ENCODE results near the gene HDLBP.
A peak's percentile ranks its signal among the peaks of the same experiment; 100 is the strongest.

Gene HDLBP

DNA sequence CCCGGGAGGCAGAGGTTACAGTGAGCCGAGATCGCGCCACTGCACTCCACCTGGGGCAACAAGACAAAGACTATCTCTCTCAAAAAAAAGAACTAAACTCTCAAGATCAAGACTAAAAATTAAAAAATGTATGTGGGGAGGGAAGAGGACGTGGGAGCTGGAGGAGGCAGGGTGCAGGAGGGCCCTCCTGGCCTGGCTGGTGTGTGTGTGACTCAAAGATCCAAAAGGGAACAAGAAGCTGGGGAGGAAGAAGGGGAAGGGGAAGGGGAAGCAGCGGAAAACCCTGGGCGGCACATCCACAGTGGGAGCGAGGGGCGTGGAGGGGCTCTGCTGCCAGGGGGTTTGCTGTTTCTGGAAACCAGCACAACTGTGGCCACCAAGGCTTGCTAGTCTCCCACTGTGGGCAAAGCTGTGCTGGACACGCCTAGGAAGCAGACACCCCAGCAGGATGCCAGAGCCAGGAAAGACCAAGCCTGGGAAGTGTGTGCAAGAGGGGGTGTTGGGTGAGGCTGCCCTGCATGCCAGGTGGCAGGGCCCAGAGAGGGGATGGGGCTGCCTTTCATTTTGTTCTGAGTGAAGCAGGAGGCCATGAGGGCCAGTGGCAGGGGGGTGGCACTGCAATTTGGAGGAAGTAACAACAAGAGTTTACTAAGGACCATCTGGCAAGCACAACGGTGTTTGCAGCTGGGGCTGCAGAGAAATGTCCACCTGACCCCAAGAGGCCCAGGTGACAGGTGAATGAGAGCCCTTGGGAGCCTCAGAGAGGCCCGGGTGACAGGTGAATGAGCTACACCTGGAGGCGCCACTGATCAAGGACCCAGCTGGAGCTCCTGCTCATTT lies 82.5 kb downstream of the HDLBP start:
- DNase-seq (ENCODE audit: insufficient read length) (no peak), FAIRE-seq (no peak)
- no peak for TF ChIP-seq POLR2A (IDR thresholded peaks at IDR 0.05; ENCODE audit: low read depth, low read length)
- no peak for TF ChIP-seq TAF1 (IDR thresholded peaks at IDR 0.05; ENCODE audit: borderline replicate concordance, low read depth, low read length)
- no peak for TF ChIP-seq POLR2AphosphoS5 (IDR thresholded peaks at IDR 0.05; ENCODE audit: low read depth, low read length)

DNA sequence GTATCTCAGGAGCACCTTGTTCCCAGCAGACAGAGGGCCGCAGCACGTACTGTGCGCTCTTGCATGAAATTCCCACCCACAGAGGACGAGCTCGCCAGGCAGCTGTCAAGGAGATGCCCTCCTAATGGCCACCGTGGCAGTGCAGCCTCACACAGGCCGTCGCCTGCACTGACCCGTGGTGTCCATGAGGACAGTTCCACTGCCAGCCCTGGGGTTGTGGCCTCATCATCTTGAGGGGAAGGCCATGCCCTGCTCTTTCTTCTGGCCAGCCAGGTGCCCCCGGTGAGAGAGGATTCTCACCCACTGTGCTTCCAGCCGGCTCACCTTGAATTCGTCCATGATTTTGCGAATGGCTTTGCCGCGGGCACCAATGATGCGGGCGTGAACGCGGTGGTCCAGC lies 85.0 kb downstream of the HDLBP start:
- TF ChIP-seq TAF1 (IDR thresholded peaks at IDR 0.05; ENCODE audit: borderline replicate concordance, low read depth, low read length) (no peak), POLR2A (IDR thresholded peaks at IDR 0.05; ENCODE audit: low read depth, low read length) (no peak), POLR2AphosphoS5 (IDR thresholded peaks at IDR 0.05; ENCODE audit: low read depth, low read length) (no peak)
- no peak for DNase-seq (ENCODE audit: insufficient read length)
- FAIRE-seq, result no peak

DNA sequence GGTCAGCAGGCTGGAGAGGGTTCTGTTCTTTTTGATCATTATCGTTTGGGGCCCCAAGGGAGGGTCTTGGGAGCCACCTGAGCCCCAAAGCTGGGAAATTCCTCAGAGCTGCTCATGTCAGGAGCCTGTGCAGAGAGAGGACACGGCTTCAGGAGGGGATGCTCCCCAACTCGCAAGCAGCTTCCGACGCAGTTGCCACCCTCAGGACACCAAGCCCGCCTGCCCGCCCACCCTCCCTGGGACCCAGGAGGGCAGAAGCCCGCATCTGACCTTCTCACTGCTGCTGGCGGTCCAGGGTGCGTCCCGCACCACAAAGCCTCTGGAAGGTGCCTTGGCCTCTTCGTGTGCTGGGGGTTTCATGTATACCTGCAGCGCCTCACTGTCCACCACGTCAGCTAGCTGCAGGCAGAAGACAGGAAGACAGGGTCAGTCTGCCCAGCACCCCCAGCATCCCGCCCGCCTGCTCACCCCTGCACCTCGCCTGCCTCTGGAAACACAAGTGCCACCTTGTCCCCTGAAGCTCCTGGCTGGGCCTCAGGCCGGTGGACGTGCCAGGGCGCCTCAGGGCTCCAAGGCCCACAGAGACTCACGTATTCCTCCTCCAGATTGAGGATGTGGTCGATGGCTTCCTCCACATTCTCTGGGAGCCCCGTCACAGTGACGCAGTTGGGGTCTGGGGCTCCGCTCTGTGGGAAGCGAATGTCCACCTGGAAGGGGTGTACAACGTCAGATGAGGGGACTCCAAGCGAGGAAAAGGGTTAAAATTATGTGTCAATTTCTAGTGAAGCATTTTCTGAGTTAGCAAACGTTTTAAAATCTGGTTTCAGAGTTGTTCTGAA lies 85.7 kb downstream of the HDLBP start:
- DNase-seq (ENCODE audit: insufficient read length) (no peak), FAIRE-seq (no peak)
- TF ChIP-seq POLR2A (IDR thresholded peaks at IDR 0.05; ENCODE audit: low read depth, low read length), result no peak
- TF ChIP-seq TAF1 (IDR thresholded peaks at IDR 0.05; ENCODE audit: borderline replicate concordance, low read depth, low read length), result no peak
- no peak for TF ChIP-seq POLR2AphosphoS5 (IDR thresholded peaks at IDR 0.05; ENCODE audit: low read depth, low read length)

DNA sequence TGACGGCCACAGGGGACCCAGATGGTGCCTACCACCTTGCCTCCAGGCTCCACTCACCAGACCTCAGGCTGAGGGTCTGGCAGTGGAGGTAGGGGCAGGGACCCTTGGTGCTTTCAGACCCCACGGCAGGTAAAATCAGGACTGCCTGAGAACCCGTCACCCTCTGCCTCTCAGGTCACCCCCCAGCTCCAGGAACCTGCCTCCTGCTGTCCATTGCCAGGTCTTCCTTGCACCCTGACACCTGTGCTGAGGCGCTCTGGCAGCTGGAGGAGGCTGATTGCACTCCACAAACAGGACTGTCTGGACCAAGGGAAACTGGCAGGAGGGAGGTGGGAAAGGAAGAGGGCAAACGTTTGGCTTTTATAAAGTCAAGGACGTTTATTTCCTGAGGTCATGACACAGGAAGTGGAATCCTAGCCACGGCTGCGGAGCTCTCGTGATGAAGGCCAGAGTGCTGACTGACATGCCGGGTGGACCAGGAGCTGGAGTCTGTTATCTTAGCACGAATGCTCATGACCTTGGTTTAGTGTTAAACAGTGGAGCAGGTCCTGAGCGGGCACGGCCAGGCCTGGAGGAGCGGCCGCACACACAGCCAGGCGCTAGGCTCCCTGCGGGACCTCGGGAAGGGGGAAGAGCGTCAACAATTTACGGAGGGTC lies 86.5 kb downstream of the HDLBP start:
- no peak for FAIRE-seq

DNA sequence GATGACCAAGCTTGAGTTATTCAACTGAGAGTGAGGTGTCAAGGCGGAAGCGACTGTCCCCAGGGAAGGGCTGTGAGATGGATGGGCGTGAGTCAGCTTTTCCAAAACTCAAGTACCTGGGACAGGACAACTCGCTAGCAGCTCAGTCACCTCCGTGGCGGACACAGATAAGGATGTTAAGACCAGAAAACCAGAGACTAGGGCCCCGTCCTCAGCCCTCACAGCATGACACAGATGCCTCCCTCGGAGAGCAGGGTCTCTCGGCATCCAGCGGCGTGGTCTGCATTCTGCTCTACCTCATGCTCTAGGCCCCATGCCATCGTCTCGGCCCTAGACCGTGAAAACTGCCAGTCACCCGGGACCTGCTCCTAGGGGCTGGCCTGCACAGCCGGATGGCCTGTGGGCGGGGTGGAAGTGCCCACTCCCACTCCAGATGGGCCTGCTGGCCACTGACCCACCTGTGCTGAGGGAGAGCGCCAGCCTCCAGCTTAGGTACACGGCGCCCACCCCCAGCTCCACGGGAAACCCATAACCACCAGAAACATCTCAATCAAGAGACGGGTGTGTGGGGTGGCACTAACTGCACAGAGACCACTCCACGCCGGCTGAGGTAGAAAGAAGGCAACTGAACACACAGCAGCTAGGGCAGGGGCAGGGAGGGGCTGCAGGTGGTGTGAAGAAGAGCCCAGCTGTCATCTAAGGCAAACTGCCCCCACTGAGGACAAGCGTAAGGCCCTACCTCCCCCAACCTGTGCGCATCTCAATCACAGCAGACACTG lies 87.2 kb downstream of the HDLBP start:
- DNase-seq (ENCODE audit: insufficient read length) (no peak), FAIRE-seq (no peak)
- no peak for TF ChIP-seq POLR2A (IDR thresholded peaks at IDR 0.05; ENCODE audit: low read depth, low read length)
- TF ChIP-seq POLR2AphosphoS5 (IDR thresholded peaks at IDR 0.05; ENCODE audit: low read depth, low read length), result no peak; the same call in 1 of the 2 replicates
- TF ChIP-seq TAF1 (IDR thresholded peaks at IDR 0.05; ENCODE audit: borderline replicate concordance, low read depth, low read length), result no peak

More for the DNA sequence above, 86.5 kb downstream of the HDLBP start:
- no peak for TF ChIP-seq POLR2AphosphoS5 (IDR thresholded peaks at IDR 0.05; ENCODE audit: low read depth, low read length)
- TF ChIP-seq POLR2A (IDR thresholded peaks at IDR 0.05; ENCODE audit: low read depth, low read length), result no peak
- TF ChIP-seq TAF1 (IDR thresholded peaks at IDR 0.05; ENCODE audit: borderline replicate concordance, low read depth, low read length), result no peak
- DNase-seq (ENCODE audit: insufficient read length), result no peak

DNA sequence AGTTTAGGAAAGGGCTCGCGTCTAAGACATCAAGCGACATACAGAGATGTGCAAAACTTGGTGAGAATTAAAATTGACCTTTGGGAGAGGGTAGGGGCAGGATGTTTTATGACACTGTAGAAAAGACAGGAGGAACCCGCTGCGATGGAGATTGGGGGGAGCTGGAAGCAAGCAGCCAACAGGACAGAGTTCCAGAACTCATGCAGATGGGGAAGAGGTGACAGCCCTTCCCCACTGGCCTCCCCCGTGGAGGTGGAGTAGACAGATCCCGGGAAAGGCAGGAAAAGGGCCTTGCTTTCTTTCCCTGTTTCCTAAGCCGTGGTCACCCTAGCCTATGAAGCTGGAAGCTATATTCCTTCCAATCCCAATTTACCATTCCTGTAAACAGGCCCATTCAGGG lies 87.9 kb downstream of the HDLBP start:
- TF ChIP-seq TAF1 (IDR thresholded peaks at IDR 0.05; ENCODE audit: borderline replicate concordance, low read depth, low read length) (no peak), POLR2AphosphoS5 (IDR thresholded peaks at IDR 0.05; ENCODE audit: low read depth, low read length) (no peak), POLR2A (IDR thresholded peaks at IDR 0.05; ENCODE audit: low read depth, low read length) (no peak)
- DNase-seq (ENCODE audit: insufficient read length), result no peak
- no peak for FAIRE-seq

DNA sequence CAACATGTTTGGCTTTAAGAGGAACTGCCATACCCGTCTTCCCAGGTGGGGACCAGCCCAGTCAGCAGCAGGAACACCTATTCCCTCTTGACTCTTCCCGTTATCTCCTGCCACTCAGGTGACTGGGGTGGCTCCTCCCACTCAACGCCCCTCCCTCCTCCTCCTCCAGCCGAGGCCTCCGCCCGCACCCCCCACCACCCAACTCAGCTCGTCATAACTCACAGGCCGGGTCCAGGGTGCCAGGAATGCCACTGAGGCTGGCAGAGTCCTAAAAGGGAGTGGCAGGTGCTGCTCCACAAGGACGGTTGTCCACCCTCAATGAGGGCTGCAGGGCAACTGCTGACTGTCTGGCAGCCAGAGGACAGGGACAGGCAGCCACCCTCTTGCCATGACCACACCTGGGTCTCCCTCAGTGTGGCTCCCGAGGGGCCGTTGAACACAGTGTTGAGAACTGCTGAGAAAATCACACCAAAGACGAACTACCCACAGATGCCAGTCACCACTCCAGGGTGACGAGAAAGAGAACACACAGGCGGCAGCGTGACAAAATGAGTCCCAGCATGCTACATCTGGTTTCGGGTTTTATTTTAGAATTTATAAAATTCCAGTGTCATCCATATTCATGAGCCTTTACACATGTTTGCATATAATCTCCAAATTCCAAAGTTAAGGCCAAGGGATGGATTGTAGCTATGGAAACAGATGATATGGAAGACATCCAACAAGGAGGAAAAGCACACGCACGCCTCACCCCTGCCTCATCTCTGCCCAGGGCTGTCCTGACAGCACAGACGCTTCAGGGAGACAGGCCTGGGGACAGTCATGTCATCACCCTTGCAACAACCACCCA lies 88.5 kb downstream of the HDLBP start:
- no peak for FAIRE-seq
- TF ChIP-seq TAF1 (IDR thresholded peaks at IDR 0.05; ENCODE audit: borderline replicate concordance, low read depth, low read length) (no peak), POLR2A (IDR thresholded peaks at IDR 0.05; ENCODE audit: low read depth, low read length) (0 out of 2 replicates have a peak, but pooled peaks have one; percentile 17), POLR2AphosphoS5 (IDR thresholded peaks at IDR 0.05; ENCODE audit: low read depth, low read length) (no peak)
- DNase-seq (ENCODE audit: insufficient read length), result no peak

DNA sequence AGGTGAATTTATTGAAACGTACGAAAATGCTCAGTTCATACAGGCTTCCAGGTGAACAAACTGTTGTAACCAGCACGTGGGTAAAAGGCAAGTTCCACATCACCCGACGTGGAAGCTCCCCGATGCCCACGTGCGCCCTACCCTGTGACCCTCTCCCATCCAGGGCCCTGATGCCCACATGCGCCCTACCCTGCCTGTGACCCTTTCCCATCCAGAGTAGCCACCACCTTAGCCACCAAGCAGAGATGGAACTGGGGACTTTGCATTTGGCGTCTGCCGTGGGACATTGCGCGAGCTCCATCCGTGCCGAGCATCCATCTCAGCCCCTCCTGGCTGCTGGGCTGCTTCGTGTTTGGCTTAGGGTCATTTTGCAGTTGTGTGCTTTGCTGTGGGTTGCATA lies 89.5 kb downstream of the HDLBP start:
- DNase-seq (ENCODE audit: insufficient read length) (no peak), FAIRE-seq (no peak)
- no peak for TF ChIP-seq POLR2AphosphoS5 (IDR thresholded peaks at IDR 0.05; ENCODE audit: low read depth, low read length)
- TF ChIP-seq TAF1 (IDR thresholded peaks at IDR 0.05; ENCODE audit: borderline replicate concordance, low read depth, low read length), result no peak
- TF ChIP-seq POLR2A (IDR thresholded peaks at IDR 0.05; ENCODE audit: low read depth, low read length), result no peak

DNA sequence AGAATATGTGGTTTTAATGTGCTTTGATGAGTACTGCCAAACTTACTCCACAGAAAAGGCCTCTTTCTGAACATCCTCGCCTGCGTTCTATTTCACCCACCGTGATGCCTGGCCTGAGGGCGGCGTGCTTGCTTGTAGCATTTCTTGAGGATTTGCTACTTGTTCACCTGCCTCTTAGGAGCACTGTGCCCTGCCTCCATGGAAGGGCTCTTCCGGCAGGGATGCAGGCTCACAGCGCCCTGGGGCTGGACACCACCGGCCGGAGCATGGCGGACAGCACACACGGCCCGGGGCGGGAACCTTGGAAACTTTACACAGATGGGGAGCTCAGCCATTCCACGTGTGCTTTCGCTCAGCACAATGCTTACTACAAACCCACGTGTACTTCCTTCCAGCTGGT lies 89.9 kb downstream of the HDLBP start:
- FAIRE-seq, result no peak
- no peak for TF ChIP-seq POLR2AphosphoS5 (IDR thresholded peaks at IDR 0.05; ENCODE audit: low read depth, low read length)
- no peak for TF ChIP-seq TAF1 (IDR thresholded peaks at IDR 0.05; ENCODE audit: borderline replicate concordance, low read depth, low read length)
- TF ChIP-seq POLR2A (IDR thresholded peaks at IDR 0.05; ENCODE audit: low read depth, low read length), result no peak

More for the DNA sequence above, 89.9 kb downstream of the HDLBP start:
- DNase-seq (ENCODE audit: insufficient read length), result no peak

Measured in GM12892 (cell line).